Sigmoid colon (tissue), 4 donors: ENCODE data around the gene C6orf132.

ENCODE experiments used
- CTCF ChIP-seq, 4 experiments: fragments of 450-650 bp in 3 of 4; fragments of 200-600 bp in 1 of 4; IDR thresholded peaks; one replicate each; pipeline ENCODE4 v1.5.1; 2016 to 2019; ENCODE audit warnings: antibody characterized with exemption in 4 of 4, mild to moderate bottlenecking in 3 of 4, moderate library complexity in 2 of 4
- EP300 ChIP-seq, 4 donors: sonication (generic); formaldehyde crosslinking; IDR thresholded peaks; one replicate each; pipeline ENCODE4 v1.6.1; 2017; ENCODE audit warnings: antibody characterized with exemption in 4 of 4
- POLR2A ChIP-seq, 2 donors: fragments of 450-650 bp; IDR thresholded peaks; one replicate each; pipeline ENCODE4 v1.6.1; 2016; ENCODE audit warnings: antibody characterized with exemption in 2 of 2, mild to moderate bottlenecking in 2 of 2, moderate library complexity in 2 of 2
- POLR2AphosphoS5 ChIP-seq, 4 donors: sonication (generic); formaldehyde crosslinking; IDR thresholded peaks; one replicate each; pipeline ENCODE4 v1.6.1; 2017; ENCODE audit warnings: antibody characterized with exemption in 4 of 4

- TF ChIP-seq CTCF (IDR thresholded peaks at IDR 0.05) (no peak), POLR2A (IDR thresholded peaks at IDR 0.05) (no peak), EP300 (IDR thresholded peaks at IDR 0.05) (no peak), POLR2AphosphoS5 (IDR thresholded peaks at IDR 0.05) (no peak)
Measured at GRCh38 chr6:42168650-42169049, 26.2 kb upstream of the C6orf132 start.
